Tibial artery (tissue), 4 donors: ENCODE data around the gene MAX.
"Not testable (repeated sequence)": the region's sequence is repeated elsewhere in the genome, so short reads cannot be mapped to it uniquely, and the experiment has no call there.

Source experiments
- DNase-seq, 2 donors: peaks; one replicate each; pipeline ENCODE4 v3.0.0-alpha.2; 2019
- H3K27ac ChIP-seq, 2 donors: fragments of 200-600 bp; sonication (generic) in 1 of 2; 1 replicate in 1 of 2; 2 replicates in 1 of 2; pipeline ENCODE4 v1.5.1; 2018 to 2019; ENCODE audit warnings: mild to moderate bottlenecking in 1 of 2
- H3K27me3 ChIP-seq, 2 donors: fragments of 200-600 bp; sonication (generic) in 1 of 2; one replicate each; pipeline versions ENCODE4 v1.5.1 to v1.6.0; 2016 to 2019
- H3K36me3 ChIP-seq, 3 donors: fragments of 200-600 bp; sonication (generic) in 2 of 3; one replicate each; pipeline ENCODE4 v1.5.1; 2016 to 2019; ENCODE audit warnings: mild to moderate bottlenecking in 2 of 3
- H3K4me1 ChIP-seq, 4 donors: fragments of 200-600 bp; sonication (generic) in 2 of 4; 1 replicate in 3 of 4; 2 replicates in 1 of 4; pipeline ENCODE4 v1.5.1; 2016 to 2019
- H3K4me3 ChIP-seq, 2 donors: fragments of 200-600 bp; sonication (generic) in 1 of 2; 1 replicate in 1 of 2; 2 replicates in 1 of 2; pipeline ENCODE4 v1.5.1; 2018 to 2019; ENCODE audit warnings: mild to moderate bottlenecking in 2 of 2
- H3K9me3 ChIP-seq, 3 donors: fragments of 200-600 bp; sonication (generic) in 1 of 3; one replicate each; pipeline ENCODE4 v1.5.1; 2016 to 2019
- intact Hi-C: fragments of 100-400 bp; cut with DNase I; formaldehyde crosslinking; loops from one replicate; pipeline ENCODE4 v1.15.0; 2023; ENCODE audit warnings: low total_unique reads
- TF ChIP-seq, protein P1 (sequence below), 2 experiments: fragments of 200-600 bp in 1 of 2; fragments of 450-650 bp in 1 of 2; IDR thresholded peaks; one replicate each; pipeline ENCODE4 v1.5.1; 2017 to 2019; ENCODE audit warnings: antibody characterized with exemption in 2 of 2, mild to moderate bottlenecking in 1 of 2, moderate library complexity in 1 of 2

Gene MAX

GRCh38 chr14:65095633-65096205, 6.6 kb downstream of the MAX start:
- H3K27me3 ChIP-seq = no peaks in the 10 kb centered on the region
- TF ChIP-seq, protein P1, sequence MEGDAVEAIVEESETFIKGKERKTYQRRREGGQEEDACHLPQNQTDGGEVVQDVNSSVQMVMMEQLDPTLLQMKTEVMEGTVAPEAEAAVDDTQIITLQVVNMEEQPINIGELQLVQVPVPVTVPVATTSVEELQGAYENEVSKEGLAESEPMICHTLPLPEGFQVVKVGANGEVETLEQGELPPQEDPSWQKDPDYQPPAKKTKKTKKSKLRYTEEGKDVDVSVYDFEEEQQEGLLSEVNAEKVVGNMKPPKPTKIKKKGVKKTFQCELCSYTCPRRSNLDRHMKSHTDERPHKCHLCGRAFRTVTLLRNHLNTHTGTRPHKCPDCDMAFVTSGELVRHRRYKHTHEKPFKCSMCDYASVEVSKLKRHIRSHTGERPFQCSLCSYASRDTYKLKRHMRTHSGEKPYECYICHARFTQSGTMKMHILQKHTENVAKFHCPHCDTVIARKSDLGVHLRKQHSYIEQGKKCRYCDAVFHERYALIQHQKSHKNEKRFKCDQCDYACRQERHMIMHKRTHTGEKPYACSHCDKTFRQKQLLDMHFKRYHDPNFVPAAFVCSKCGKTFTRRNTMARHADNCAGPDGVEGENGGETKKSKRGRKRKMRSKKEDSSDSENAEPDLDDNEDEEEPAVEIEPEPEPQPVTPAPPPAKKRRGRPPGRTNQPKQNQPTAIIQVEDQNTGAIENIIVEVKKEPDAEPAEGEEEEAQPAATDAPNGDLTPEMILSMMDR (IDR thresholded peaks at IDR 0.05) = no peak
- peak overlapping the region; percentile 60 to 72 for H3K27ac ChIP-seq
- no peak overlapping the region for H3K4me3 ChIP-seq
- peak; percentile 76 to 91 for DNase-seq
- peaks cover 4 to 70% (median 41%) of the 10 kb centered on the region in 4 donors for H3K4me1 ChIP-seq
- intact Hi-C loops = no loop called here
- peaks cover 26 to 34% (median 32%) of the 10 kb centered on the region in 3 donors for H3K36me3 ChIP-seq
- no peaks in the 10 kb centered on the region for H3K9me3 ChIP-seq

- no peaks in the 10 kb centered on the region for H3K9me3 ChIP-seq
- H3K27me3 ChIP-seq = no peaks in the 10 kb centered on the region
- peaks cover 38 to 65% (median 54%) of the 10 kb centered on the region in 3 donors for H3K36me3 ChIP-seq
- intact Hi-C loops = no loop called here
- H3K4me3 ChIP-seq = no peak overlapping the region
- H3K4me1 ChIP-seq = peaks cover 4 to 37% (median 29%) of the 10 kb centered on the region in 4 donors
- DNase-seq = no peak
- no peak overlapping the region for H3K27ac ChIP-seq
- TF ChIP-seq, protein P1 (IDR thresholded peaks at IDR 0.05) = no peak
Observed at GRCh38 chr14:65092349-65092748, 10.0 kb downstream of the MAX start.

DNA sequence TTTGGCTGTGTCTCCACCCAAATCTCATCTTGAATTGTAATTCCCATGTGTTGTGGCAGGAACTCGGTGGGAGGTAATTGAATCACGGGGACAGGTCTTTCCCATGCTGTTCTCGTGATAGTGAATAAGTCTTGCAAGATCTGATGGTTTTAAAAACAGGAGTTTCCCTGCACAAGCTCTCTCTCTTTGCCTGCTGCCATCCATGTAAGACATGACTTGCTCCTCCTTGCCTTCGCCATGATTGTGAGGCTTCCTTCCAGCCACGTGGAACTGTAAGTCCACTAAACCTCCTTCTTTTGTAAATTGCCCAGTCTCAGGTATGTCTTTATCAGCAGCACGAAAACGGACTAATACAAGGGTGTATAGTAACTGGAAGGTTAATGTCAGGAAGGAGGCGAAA, 14.5 kb downstream of the MAX start:
- Histone ChIP-seq H3K4me1 (peaks cover 0 to 28% (median 3%) of the 10 kb centered on the region in 4 donors), H3K36me3 (peaks cover 46 to 75% (median 63%) of the 10 kb centered on the region in 3 donors)
- intact Hi-C loops = not testable (repeated sequence)

GRCh38 chr14:65086686-65087085, 15.6 kb downstream of the MAX start:
- Histone ChIP-seq H3K4me1 (peaks cover 0 to 38% (median 5%) of the 10 kb centered on the region in 4 donors), H3K36me3 (peaks cover 35 to 75% (median 60%) of the 10 kb centered on the region in 3 donors)
- H3K27ac ChIP-seq, DNase-seq, H3K9me3 ChIP-seq, H3K27me3 ChIP-seq, H3K4me3 ChIP-seq, intact Hi-C loops: not testable (repeated sequence)

More for the DNA sequence above, 14.5 kb downstream of the MAX start:
- not testable (repeated sequence) for H3K27me3 ChIP-seq, H3K9me3 ChIP-seq, H3K27ac ChIP-seq, H3K4me3 ChIP-seq, DNase-seq

DNA sequence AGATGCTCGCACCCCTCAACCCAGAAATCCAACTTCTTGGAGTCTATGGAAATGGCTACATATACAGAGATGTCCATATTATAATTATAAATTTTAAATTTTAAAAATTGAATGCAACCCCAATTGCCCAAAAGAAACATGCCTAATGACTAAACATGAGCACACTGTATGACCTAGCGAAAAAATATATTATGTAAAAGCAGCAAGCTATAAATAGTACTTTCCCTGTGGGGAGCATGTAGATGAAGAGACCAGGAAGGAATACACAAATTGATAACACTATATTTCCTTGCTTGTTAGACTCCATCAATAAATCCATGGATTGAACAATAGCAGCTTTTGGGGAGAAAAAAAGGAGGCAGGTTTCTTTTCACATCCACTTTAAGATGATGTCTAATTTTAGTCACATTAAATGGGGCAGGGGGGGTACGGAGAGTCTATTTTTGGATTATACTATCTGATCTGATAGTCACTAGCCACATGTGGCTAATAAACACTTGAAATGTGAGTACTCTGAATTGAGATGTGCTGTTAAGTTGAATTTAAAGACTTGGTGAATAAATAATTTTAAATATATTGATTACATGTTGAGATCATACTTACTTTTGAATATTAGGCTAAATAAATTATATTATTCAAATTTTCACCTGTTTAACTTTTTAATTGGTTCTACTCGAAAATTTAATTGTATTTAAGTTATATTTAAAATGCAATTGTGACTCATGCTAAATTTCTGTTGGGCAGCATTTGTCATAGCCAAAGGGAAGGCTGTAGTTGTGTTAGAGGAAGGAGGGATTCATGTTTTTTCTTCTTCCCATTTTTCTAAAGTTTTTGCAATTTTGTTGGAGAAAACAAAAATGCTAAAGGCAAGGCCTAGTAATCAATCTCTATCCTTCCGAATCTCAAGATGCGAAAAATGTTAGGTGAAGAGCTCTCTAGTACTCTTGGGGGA, 17.5 kb downstream of the MAX start:
- DNase-seq = no peak
- H3K9me3 ChIP-seq = peaks cover 0 to 3% (median 0%) of the 10 kb centered on the region in 3 donors
- no peaks in the 10 kb centered on the region for H3K27me3 ChIP-seq
- H3K27ac ChIP-seq = no peak overlapping the region
- intact Hi-C loops = no loop called here
- TF ChIP-seq, protein P1 (IDR thresholded peaks at IDR 0.05) = no peak
- H3K4me3 ChIP-seq = no peak overlapping the region
- H3K4me1 ChIP-seq = peaks cover 0 to 54% (median 8%) of the 10 kb centered on the region in 4 donors
- H3K36me3 ChIP-seq = peaks cover 31 to 57% (median 44%) of the 10 kb centered on the region in 3 donors

- peaks cover 0 to 3% (median 0%) of the 10 kb centered on the region in 3 donors for H3K9me3 ChIP-seq
- no peak for DNase-seq
- H3K27me3 ChIP-seq = no peaks in the 10 kb centered on the region
- H3K27ac ChIP-seq = no peak overlapping the region
- H3K36me3 ChIP-seq = peaks cover 32 to 58% (median 38%) of the 10 kb centered on the region in 3 donors
- H3K4me3 ChIP-seq = no peak overlapping the region
- TF ChIP-seq, protein P1 (IDR thresholded peaks at IDR 0.05) = no peak
- peaks cover 0 to 54% (median 8%) of the 10 kb centered on the region in 4 donors for H3K4me1 ChIP-seq
- intact Hi-C loops = no loop called here
Observed at GRCh38 chr14:65082930-65083329, 19.4 kb downstream of the MAX start.
